ENCODE data around the gene CDC42SE2.
"Not testable (repeated sequence)": the region's sequence is repeated elsewhere in the genome, so short reads cannot be mapped to it uniquely, and the experiment has no call there.

The CDC42SE2 gene

DNA sequence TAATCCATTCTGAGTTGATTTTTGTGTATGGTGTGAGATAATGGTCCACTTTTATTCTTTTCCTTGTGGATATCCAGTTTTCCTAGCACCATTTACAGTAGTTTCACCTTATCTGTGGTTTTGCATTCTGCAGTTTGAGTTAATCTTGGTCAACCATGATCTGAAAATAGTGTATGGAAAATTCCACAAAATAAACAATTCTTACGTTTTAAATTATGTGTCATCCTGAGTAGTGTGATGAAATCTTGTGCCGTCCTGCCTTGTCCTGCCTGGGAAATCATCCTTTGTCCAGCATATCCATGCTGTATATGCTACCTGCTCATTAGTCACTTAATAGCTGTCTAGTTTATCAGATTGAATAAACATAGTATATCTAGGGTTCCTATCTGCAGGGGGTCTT is 42.1 kb downstream of the CDC42SE2 start:
- no peak overlapping the region for H3K4me3 ChIP-seq (ENCODE audit: low read length)
- DNase-seq (ENCODE audit: low read depth) = no peak
- TF ChIP-seq, protein P1, sequence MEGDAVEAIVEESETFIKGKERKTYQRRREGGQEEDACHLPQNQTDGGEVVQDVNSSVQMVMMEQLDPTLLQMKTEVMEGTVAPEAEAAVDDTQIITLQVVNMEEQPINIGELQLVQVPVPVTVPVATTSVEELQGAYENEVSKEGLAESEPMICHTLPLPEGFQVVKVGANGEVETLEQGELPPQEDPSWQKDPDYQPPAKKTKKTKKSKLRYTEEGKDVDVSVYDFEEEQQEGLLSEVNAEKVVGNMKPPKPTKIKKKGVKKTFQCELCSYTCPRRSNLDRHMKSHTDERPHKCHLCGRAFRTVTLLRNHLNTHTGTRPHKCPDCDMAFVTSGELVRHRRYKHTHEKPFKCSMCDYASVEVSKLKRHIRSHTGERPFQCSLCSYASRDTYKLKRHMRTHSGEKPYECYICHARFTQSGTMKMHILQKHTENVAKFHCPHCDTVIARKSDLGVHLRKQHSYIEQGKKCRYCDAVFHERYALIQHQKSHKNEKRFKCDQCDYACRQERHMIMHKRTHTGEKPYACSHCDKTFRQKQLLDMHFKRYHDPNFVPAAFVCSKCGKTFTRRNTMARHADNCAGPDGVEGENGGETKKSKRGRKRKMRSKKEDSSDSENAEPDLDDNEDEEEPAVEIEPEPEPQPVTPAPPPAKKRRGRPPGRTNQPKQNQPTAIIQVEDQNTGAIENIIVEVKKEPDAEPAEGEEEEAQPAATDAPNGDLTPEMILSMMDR (conservative IDR thresholded peaks at IDR 0.05; ENCODE audit: low read depth, low read length) = no peak

DNA sequence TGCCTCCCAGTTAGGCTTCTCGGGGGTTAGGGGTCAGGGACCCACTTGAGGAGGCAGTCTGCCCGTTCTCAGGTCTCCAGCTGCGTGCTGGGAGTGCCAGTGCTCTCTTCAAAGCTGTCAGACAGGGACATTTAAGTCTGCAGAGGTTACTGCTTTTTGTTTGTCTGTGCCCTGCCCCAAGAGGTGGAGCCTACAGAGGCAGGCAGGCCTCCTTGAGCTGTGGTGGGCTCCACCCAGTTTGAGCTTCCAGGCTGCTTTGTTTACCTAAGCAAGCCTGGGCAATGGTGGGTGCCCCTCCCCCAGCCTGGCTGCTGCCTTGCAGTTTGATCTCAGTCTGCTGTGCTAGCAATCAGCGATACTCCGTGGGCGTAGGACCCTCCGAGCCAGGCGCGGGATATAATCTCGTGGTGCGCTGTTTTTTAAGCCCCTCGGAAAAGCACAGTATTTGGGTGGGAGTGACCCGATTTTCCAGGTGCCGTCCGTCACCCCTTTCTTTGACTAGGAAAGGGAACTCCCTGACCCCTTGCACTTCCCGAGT is 48.5 kb downstream of the CDC42SE2 start:
- not testable (repeated sequence) for H3K4me3 ChIP-seq (ENCODE audit: low read length); DNase-seq (ENCODE audit: low read depth)

DNA sequence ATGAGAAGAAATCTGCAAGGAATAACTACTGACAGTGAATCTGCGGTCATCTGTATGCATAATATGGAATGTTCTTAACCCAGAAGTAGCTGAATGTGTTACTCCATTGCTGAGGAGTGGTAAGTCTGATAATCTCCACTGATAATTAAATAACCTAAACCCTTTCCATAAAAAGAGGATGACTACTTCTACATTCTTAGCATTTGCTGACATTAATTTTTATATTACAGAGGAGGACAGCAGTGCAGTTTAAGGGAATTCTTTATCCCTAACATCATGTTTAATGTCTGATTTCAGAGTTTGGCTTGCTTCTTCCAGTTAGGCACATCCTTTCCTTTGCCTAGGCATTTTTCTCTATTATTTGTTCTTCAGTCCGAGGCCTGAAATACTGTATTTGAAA is 52.2 kb downstream of the CDC42SE2 start:
- H3K4me3 ChIP-seq (ENCODE audit: low read length) = no peak overlapping the region
- DNase-seq (ENCODE audit: low read depth) = no peak
- TF ChIP-seq, protein P1 (conservative IDR thresholded peaks at IDR 0.05; ENCODE audit: low read depth, low read length) = no peak

DNA sequence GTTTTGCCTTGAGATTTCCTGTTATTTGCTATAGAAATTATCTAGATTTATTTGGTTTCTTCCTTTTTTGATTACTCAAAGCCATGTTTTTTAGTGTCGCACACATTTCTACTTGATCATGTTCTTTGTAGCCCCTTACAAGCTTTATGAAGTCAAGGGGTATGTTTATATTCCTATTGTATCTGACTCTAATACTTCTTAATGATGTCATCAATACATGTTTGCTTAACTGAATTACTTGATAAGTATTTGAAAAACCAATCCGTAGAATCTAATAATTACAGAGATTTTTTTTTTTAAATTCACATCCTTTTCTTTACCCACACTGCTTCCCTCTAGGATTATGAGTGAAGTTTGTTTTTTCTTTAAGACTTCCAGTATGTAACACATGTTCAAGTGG is 53.0 kb downstream of the CDC42SE2 start:
- H3K4me3 ChIP-seq (ENCODE audit: low read length) = no peak overlapping the region
- DNase-seq (ENCODE audit: low read depth) = no peak
- TF ChIP-seq, protein P1 (conservative IDR thresholded peaks at IDR 0.05; ENCODE audit: low read depth, low read length) = no peak

DNA sequence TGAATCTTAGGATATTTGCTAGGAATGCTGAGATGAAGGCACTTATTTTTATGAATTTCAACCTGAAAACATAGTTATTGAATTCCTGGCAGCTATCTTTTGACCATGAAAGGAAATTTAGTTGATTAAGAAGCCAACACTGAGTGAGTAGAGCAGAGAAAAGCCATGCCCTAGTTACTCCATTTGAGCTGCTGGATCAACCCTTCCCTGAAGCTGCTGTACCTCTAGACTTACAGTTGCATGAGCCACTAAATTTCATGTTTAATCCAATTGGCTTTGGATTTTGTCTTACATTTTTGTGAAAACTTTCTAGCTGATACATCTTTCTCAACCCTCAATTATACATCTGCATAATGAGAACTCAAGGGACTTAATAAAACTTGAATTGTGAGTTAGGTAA is 54.6 kb downstream of the CDC42SE2 start:
- TF ChIP-seq, protein P1 (conservative IDR thresholded peaks at IDR 0.05; ENCODE audit: low read depth, low read length) = no peak
- no peak overlapping the region for H3K4me3 ChIP-seq (ENCODE audit: low read length)
- DNase-seq (ENCODE audit: low read depth) = no peak

DNA sequence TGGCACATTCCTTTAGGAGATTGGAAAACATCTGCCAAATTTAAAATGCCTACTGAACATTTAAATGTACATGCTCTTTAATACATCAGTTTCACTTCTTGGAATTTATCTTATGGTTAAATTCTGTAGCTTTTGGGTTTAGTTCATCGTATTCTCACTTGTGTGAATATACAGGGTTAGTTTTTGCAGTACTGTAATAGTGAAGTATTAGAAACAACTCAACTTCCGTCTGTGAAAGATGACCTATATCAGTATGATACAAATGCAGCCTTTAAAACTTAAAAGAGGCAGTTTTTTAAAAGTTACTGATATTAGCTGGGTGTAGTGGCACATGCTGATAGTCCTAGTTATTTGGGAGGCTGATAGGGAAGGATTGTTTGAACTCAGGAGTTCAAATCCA is 57.2 kb downstream of the CDC42SE2 start:
- no peak overlapping the region for H3K4me3 ChIP-seq (ENCODE audit: low read length)
- TF ChIP-seq, protein P1 (conservative IDR thresholded peaks at IDR 0.05; ENCODE audit: low read depth, low read length) = no peak
- DNase-seq (ENCODE audit: low read depth) = no peak

DNA sequence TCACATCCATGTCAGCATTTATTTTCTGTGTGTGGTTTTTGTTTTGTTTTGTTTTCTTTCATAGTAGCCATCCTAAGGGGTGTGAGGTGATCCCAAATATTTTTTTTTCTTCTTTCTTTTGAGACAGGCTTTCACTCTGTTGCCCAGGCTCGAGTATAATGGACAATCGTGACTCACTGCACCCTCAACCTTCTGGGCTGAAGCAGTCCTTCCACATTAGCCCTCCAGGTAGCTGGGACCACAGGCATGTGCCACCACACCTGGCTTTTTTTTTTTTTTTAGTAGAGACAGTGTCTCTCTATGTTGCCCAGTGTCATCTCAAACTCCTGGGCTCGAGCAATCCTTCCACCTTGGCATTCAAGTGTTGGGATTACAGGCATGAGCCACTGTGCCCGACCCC is 59.1 kb downstream of the CDC42SE2 start:
- H3K4me3 ChIP-seq (ENCODE audit: low read length) = no peak overlapping the region
- TF ChIP-seq, protein P1 (conservative IDR thresholded peaks at IDR 0.05; ENCODE audit: low read depth, low read length) = no peak
- no peak for DNase-seq (ENCODE audit: low read depth)

DNA sequence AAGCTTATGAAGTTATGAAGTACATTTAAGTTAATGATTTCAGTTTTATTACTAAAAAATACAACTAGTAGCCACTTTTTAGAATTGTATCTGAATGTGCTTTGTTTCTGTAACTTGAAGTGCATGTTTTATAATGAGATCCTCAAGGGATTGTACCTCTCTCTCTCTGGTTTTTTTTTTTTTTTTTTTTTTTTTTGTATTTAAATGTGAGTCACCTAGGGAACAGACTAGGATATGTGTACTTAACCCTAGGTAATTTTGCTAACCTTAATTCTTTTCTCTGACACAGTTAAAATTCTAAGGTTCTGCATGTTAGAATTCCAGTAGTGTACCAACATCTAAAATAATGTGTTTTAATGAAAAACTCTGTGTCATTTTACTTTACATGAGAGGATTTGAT is 59.5 kb downstream of the CDC42SE2 start:
- TF ChIP-seq, protein P1 (conservative IDR thresholded peaks at IDR 0.05; ENCODE audit: low read depth, low read length) = no peak
- no peak for DNase-seq (ENCODE audit: low read depth)
- H3K4me3 ChIP-seq (ENCODE audit: low read length) = no peak overlapping the region

Measured in retinal pigment epithelial cell (primary cell).